HG02852 (cell line): ENCODE data around the gene ZNHIT1.
A peak's percentile ranks its signal among the peaks of the same experiment; 100 is the strongest.

ENCODE experiments used
- ATAC-seq: cut with Tn5 transposase; IDR thresholded peaks from one replicate; pipeline ENCODE4 v1.9.1; 2021; ENCODE audit warnings: mild to moderate bottlenecking, moderate library complexity; ENCODE audit not compliant: unreplicated experiment

The ZNHIT1 gene

DNA sequence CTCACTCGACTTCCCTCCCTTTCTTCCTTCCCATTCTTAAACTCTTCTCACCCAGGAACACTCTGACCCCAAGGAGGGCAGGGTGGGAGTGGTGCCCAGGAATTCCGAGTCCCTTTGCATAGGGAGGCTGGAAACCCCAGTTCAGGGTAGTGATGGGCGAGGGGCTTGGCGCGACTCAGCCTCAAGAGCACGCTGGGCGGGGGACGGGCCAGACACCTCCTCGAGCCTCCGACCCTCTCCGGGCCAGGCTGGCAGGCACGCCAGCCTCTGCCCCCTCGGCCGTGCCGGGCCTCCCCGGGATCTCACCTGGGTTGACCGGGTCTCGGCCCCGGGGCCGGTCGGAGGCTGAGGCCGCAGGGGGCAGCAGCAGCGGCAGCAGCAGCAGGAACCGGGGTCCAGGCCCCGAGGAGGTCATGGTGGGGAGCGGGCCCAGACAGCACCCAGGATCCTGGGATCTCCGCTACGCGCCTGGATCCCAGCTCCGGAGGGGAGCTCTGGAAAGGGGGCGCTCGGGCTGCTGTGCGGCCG, 1.0 kb upstream of the ZNHIT1 start:
- ATAC-seq, result peak; percentile 18

DNA sequence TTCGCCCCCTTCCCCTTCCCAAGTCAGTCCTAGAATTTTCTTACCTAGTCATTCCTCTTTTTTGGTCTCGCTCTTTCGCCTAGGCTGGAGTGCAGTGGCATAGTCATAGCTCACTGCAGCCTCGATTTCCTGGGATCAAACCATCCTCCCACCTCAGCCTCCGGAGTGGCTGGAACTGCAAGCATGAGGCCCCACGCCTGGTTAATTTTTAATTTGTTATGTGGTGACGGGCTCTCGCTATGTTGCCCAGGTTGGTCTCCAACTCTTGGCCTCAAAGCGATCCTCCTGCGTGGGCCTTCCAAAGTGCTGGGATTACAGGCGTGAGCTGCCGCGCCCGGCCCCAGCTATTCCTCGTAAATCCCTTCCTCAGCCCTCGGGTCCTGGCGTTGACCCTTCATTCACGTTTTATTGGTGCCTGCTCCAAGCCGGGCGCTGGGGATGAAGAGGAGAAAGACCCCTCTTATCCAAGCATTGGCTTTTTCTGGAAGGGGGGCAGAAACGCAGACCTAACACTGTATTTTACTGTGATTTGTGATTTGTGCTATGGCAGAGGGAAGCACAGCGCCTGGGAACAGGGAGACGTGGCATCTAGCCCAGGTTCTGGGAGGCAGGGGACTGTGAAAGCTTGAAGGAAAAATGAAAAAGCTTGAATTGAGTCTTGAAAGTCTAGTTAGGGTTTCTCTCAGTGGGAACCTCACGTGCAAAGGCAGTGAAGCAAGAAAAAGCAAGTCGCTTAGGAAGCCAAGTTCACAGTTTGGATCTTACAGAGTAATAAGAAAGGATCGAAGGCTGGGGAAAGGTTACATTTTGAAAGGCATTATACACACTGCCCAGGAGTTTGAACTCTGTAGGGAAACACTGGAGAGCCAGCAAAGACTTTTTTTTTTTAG, 516 bp downstream of the ZNHIT1 start:
- ATAC-seq, result no peak

DNA sequence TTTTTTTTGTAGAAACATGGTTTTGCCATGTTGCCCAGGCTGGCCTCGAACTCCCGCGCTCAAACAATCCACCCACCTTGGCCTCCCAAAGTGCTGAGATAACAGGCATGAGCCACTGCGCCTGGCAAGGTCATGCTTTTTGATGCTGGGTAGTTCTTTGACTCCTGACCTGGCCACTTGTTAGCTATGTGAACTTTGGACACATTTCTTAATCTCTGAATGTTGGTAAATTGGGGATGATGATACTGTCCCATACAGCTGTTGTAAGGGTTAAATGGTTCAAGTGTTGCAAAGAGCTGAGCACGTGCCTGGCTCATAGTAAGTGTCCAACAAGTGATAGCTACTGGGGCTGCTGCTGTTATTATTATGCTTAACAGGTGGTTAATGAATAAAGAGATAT, 2.3 kb downstream of the ZNHIT1 start:
- no peak for ATAC-seq

DNA sequence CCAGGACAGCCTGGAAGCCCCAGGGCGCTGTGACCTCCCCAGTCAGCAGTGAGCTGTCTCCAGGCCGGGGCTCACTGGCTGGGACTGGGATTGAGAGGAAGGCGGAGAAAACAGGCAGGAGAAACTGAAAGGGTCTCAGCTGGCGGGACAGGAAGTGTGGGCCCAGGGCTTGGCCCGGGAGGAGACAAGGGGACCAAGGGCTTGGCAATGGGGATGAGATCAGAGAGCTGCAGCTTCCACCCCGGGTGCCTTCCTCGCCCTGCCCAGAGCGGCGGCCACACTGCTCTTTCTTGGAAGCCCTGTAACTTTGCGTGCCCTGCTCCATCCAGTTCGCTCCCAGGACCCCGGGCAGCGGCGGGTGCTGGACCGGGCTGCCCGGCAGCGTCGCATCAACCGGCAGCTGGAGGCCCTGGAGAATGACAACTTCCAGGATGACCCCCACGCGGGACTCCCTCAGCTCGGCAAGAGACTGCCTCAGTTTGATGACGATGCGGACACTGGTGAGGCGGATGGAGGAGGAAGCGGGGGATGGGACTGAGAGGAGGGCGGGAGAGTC, 4.4 kb downstream of the ZNHIT1 start:
- ATAC-seq, result no peak

DNA sequence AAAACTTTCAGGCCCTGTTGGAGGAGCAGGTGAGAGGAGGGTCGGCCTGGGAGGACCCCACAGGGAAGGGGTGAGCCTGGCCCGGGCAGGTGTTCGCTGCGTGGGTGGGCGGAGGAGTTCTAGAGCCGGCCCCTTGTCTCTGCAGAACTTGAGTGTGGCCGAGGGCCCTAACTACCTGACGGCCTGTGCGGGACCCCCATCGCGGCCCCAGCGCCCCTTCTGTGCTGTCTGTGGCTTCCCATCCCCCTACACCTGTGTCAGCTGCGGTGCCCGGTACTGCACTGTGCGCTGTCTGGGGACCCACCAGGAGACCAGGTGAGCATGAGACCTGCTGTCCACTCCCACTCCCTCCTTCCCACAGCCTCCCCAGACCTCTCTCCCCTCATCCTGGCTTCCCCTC, 5.6 kb downstream of the ZNHIT1 start:
- ATAC-seq, result no peak

DNA sequence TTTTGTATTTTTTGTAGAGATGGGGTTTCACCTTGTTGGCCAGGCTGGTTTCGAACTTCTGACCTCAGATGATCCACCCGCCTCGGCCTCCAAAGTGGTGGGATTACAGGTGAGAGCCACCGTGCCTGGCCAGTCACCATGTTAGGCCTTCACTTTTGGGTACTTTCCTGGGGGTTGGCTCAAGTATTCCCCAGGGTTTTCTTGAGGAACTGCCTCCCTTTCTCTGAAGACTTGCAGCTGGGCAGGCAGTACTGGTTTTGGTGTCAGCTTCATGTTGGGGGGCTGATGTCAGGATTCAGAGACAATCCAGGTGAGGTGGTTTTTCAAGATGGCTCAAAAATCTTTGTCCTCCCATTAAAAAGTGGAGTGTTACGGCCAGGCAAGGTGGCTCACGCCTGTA, 7.7 kb downstream of the ZNHIT1 start:
- no peak for ATAC-seq

DNA sequence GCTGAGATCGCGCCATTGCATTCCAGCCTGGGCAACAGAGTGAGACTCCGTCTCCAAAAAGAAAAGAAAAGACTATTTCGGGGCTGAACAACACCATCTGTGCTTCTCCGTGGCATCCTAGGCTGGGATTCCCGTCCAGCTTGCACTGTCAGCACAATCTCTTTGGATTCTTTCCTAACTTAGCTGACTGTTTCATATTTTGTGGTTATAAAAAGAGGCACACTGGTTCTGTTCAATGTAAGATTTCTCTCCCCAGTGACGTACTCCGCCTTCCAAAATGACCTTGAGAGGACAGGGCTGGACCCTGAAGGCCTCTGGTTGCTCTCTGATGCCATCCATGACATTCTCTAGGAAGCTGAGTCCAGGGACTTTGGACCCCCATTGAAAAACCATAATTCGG, 8.8 kb downstream of the ZNHIT1 start:
- ATAC-seq, result no peak

DNA sequence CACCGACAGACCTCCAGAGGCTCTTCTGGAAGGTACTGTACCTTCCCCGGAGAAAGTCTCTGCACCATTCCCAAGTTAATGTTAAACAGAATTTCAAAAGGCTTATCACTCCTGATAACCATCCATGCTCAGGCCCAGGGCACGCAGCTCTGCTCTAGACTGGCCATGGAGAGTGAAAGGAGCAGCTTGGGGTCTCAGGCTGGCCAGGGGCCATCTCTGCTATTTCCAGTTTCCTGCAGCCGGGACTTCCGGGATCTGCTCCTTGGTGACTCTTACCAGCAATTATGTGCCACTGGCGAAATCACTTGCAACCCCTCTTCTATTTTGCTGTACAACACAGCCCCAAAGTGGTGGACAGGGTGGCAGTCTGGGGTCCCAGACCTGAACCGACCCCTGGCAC, 13.7 kb downstream of the ZNHIT1 start:
- no peak for ATAC-seq

DNA sequence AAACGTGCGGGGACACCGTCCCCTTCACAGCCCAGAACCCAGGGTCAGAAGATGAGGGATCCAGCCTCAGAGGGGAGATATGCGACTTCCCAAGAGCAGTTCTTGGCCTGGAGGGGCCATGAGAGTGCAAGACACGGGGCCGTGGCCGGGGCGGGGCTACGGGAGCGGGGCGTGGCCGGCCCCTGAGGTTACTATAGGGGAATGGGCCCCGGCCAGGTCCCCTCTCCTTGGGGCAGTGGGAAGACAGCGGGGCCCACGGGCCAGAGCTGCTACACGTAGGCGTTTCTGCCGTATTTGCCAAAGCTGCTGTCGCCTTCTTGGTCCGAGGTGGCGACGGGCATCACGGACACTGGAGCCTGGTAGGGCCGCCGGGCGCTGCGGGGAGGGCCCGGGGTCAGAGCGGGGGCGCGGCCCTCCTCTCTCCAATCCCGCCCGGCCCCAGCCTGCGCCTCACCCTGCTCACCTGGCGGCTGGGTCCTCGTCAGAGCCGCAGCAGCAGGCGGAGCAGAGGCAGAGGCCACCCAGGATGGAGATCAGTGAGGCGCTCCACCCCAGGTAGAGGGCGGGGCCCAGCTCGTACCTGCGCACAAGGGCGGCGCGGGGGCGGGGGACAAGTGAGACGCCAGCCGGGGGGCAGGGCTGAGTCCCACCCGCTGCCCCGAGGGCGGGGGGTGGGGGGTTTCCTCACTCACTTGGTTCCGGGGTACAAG, 14.3 kb downstream of the ZNHIT1 start:
- no peak for ATAC-seq

DNA sequence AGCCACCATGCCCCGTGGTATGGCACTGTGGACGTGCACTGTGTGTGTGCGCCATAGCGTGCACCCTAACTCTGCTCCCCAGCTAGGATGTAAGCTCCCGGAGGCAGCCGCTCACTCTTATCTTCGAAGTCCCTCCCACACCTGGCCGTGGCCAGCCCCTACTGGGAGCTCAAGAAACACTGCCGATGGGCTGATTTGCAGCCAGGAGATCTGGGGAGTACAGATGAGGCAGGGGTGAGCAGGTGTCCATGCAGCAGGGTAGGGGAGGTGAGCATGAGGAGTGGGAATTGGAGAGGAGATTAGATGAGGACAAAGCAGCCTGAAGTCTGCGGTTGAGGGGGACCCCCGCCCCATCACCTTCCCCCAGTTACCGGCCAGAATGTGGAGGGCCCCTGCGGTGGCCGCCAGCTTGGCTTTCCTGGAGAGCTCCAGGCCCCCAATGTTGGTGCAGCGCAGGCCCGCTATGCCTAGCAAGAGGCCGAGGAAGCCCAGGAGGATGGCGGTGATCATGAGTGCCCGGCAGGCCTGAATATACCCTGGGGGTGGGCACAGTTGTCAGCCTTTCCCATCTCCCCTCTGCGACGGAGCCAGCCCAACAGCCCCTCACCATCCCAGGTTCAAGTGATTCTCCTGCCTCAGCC, 16.1 kb downstream of the ZNHIT1 start:
- no peak for ATAC-seq

DNA sequence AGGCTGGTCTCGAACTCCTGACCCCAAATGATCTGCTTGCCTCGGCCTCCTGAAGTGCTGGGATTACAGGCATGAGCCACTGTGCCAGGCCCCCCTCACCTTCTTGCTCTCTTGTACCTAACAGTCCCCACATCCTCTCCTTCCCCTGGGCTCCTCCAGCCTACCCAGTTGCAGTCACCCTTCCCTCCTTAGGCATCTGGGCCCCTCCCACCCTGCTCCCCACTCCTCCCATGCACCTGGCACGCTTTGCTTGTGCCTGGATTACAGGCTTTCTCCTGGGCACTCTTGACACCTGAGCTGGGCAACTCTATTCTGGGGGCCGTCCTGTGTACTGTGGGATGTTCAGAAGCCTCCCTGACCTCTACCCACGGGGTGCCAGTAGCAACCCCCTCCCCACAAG, 16.7 kb downstream of the ZNHIT1 start:
- ATAC-seq, result no peak

DNA sequence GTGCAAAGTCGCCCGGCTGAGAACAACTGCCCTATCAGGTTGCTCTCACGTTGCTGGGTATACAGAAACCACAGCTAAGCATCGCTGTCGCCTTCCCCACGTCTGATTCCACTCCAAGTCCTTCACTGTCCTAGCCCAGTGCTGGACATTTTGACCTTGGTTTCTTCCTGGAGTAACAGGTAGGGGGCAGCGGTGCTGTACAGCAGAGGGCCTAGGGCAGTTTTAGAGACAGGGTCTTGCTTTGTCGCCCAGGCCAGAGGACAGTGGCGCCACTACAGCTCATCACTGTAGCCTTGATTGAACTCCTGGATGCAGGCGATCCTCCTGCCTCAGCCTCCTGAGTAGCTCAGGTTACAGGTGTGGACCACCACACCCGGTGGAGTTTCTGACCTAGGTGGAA, 17.1 kb downstream of the ZNHIT1 start:
- ATAC-seq, result no peak

DNA sequence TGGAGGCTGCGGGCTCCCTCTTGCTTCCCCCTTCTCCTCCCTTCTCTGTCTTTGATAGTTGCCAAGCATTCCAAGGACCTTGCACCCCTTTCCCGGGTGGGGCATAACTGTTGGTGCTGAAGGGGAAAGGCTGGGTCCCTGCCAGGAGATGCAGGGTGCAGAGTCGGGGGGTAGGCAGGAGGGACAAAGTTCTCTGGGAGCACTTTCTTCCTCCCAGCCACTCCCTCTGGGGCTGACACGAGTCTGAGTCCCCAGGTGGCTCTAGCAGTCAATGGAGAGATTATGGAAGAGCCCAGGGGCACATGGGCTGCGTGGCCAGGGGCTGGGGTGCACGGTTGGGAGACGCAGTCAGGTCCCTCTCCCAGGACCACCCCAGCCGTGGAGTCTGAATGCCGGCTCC, 17.6 kb downstream of the ZNHIT1 start:
- no peak for ATAC-seq

DNA sequence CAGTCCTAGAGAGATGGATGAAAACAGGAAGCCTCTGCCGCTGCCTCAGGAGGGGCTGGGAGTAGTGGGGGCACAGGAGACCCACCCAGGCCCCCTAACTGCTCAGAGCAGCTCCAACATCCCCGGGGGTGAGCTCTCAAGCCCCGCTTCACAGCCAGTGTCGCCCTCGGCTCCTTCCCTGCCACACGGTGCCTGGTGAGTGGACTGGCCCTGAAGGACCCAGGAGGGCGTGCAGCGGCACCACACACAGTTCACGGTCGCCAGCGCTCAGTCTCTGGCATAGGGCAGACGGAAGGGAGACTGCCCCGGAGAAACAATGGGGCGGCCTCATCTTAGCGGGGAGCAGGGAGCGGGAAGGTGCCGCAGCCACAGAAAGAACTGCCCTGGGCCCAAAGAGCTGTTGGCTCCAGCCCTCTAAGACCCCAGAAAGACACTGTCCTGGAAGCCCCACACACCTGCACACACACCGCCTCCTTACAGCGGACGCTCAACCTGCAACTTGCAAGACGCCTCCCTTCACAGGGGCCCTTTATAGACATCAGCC, 18.4 kb downstream of the ZNHIT1 start:
- no peak for ATAC-seq

DNA sequence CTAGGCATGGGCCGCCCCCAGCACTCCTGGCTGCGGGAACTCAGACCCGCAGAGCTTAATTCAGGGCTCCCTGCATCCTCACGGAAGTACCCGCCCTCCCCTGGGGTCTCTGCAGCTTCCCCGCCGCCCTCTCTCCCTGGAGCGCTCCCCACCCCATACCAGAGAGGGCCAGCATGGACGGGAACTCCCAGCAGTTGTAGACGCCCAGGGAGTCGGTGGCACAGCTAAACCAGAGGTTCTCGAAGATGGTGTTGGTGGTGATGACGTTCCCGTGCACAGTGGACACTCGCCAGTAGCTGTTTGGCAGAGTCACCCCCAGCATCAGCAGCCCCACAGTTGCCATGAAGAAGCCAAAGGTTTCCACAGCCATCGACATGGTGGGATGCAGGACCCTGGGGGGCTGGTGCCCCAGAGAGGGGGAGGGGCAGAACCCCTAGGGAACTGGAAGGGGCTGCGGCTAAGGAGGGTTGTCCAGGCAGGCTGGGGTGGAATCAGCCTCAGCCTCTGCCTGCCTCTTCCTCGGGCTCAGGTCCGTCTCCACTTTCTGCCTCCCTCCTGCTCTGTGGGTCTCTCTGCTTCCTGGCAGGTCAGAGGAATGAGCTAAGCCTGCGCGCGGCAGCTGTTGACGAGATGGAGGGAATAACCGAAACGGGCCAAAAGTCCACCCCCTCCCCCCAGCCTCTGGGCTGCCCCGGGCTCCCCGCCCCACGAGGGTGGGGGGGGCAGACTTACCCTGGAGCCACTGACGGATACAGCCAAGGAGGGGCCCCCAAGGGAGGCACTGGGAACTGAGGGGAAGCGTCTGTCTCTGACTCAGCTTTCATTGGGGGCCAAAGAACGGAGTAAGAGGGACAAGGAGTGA, 19.5 kb downstream of the ZNHIT1 start, which contains the start of gene CLDN15:
TSS of gene CLDN15 (minus strand) at position 597 of the 862 bp plus-strand sequence. CDS start at position 376, 221 bp downstream.
- no peak for ATAC-seq

DNA sequence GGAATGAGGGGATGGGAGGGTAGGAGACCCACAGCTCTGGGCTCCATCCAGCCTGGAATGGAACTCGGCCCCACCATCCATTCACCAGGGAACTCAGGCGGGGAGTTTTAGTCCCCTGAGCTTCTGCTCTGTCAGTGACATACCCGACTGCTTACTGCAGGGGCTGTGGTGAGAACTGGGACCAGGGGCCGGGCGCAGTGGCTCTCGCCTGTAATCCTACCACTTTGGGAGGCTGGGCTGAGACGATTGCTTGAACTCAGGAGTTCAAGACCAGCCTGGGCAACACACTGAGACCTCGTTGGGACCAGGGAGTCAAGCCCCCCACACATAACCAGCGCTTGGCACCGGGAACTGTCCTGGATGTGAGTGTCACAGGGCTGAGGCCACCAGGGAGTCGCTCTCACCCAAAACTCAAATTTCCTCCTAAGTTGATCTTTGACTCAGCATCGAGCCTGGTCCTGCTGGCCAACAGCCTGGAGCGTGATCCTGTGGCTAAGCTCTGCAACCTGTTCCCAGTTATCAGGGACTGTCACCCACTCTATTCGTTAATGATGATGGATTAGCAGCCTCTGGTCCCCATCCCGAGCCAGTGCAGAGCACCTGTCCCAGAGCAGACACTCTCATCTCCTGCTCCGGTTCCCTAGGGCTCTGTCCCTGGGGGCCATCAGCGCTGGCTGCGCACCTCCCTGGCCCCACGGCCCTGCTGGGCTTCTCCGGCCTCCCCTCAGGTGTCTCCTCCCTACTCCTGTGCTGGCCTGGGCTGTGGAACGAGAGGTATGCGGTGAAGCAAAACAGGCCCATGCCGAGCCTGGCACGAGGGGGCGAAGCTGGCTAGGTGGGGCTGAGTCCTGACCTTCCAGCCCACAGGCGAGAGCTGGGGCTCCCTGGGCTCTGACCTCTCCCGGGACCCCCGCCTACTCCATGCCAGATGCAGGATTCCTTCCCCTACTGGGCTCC, 20.5 kb downstream of the ZNHIT1 start:
- no peak for ATAC-seq

DNA sequence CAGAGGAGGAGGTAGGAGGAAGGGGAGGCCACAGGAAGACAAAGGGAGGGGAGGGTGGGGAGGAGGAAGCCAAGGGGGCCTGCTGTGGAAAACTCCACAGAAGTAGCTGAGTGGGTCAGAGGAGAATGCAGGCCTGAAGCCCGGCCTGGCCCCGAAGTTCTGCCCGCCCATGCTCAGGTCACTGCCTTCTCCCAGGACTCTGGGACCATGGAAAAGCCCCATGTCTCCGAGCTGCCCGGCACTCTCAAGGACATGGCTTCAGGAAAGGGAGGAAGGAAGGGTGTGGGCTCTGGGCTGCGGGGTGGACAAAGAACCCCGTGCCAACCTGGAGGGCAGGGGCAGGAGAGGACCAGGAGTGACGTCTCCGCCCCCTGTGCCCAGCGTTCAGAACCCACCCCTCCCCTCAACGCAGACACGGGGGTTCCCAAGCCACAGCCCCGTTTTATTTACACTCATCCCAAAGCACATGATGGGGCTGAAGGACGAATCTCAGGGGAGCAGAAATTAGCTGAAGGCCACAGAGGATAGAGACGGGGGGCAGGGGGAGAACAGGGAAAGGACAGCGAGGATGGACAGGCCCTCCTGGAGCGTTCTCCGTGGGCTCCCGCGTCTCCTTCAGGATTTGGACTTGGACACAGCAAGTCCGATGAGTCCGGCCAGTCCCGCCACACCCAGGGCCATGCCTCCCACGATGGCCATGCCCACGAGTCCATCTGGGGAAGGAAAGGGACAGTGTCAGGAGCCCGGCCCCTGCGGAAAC, 21.4 kb downstream of the ZNHIT1 start:
- no peak for ATAC-seq

DNA sequence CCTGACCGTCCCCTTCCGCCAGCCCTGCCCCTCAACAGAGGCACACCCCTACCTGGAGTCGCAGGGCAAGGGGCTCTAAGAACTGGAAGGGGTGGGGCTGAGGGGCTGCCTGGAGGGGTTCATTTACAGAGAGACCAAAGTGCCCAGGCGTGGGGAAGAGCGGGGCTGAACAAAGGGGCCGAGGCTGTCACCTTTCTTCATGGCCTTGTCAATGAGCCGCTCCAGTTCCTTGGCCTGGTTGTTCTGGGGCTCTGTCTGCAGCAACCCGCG, 21.9 kb downstream of the ZNHIT1 start:
- ATAC-seq, result no peak
